DMS53 (cell line): Measurements from ENCODE around the gene ADCY3.

Experiments used
- DNase-seq: peaks from one replicate; lab custom pipeline; 2025; lab: John Stamatoyannopoulos, UW

Gene ADCY3

DNA sequence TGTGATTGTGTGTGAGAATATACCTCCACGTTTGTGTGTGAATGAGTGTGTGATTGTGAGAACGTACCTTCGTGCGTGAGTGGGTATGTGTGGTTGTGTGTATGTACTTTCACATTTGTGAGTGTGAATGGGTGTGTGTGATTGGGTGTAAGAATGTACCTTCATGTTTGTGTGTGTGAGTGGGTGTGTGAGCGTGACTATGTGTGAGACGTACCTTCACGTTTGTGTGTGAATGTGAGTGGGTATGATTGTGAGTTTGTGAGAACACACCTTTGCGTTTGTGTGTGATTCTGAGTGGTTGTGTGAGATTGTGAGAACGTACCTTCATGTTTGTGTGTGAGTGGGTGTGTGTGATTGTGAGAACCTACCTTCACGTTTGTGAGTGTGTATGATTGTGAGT lies 5.8 kb upstream of the ADCY3 start:
- no peak for DNase-seq

DNA sequence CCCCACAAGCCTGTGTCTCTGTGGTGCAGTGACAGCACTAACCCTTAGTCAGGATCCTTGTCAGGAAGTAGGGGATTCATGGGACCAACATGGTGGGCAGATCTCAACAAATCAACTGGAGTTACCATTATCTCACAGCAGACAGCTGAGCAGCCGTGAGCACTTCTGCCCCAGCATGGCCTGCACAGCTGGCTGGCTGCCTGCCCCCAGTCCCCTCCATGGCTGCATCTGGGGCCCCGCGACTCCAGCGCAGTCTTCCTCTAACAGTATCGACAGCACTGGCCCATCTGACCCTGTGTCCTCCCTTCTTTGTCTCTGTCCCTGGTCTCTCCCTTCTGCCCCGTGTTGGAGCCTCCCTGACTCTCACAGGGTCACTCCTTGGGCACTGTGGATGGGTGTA lies 4.7 kb upstream of the ADCY3 start:
- DNase-seq, result no peak

DNA sequence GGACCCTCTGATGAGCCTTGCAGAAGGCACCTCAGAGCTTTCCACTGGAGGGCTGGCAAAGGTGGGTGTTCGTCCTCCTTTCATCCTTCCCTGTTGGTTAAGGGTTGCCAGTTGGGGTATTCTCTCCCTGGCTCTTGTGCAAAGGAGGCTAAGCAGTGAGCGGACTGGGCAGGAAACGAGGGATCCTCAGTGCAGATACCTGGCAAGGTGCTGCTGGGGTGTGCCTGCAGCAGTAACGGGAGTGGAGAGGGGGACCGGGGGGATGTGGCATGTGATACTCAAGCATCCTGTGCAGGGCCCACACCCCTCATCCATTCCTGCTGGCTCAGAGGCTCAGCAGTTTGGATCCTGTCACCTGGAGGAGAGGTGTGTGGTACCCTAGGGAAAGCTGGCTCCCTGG lies 4.2 kb upstream of the ADCY3 start:
- no peak for DNase-seq

DNA sequence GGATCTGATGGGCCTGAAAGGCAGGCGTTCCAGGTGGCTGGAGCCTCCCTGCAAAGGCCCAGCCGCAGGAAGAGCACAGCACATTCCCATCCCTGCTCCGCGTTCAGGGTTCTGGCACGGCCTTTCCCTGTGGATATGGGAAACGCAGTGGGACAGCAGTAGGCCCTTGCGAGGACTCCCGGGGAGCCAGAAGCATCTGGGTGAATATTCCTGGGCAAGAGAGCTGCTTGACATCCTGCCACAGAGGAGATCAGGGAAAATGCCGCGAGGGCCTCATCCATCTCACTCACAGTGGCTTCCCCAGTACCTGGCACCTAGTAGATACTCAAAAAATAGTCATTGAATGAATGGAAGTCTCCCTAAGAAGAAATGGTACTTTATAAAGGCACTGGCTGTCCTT lies 3.1 kb upstream of the ADCY3 start:
- no peak for DNase-seq

DNA sequence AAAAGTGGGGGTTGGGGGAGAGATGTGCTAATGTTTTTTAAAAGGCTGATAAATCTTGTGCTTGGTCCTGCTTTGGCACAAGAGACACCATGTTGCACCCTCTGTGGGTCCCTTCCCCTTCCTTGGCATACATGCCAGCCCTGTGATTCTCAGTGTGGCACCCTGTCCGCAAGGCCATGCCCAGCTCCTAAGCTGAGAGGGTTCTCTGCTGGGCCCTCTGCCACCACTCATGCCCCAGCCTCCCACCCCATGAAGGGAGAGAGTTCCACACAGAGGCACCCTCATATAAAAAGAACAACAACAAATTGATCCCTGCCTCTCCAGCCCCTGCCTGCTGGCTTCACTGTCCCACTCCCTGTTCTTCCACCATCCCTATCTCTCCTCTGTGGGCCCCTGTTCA lies 2.5 kb upstream of the ADCY3 start:
- DNase-seq, result no peak

DNA sequence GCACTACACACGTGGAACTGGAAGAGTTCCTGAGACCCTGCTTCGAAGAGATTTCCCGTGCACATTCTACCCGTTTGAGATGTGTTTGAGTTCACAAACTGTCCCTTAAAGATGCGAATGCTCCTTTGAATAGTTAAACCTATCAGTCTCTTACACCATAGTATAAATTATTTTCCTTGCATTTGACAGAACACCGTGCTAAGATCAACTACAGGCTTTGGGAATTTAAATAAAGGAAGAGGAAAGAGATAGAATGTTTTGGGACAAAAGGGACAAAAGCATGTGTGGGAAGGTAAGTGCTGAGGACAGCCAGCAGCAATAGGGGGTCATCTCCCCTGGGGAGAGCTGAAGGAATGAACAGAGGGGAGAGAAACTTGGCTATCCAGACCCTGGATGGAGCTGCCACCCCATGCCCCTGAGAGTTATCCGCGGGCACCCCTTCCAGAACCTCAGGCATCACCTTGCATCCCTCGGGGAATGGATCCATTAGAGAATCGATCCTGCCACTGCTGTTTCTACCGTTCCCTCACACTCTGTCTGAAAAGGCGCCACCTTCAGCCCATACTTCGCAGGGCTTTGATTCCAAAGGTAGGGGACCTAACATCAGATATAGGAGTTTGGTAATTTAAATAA lies 888 bp upstream of the ADCY3 start:
- peak; percentile 18 for DNase-seq

DNA sequence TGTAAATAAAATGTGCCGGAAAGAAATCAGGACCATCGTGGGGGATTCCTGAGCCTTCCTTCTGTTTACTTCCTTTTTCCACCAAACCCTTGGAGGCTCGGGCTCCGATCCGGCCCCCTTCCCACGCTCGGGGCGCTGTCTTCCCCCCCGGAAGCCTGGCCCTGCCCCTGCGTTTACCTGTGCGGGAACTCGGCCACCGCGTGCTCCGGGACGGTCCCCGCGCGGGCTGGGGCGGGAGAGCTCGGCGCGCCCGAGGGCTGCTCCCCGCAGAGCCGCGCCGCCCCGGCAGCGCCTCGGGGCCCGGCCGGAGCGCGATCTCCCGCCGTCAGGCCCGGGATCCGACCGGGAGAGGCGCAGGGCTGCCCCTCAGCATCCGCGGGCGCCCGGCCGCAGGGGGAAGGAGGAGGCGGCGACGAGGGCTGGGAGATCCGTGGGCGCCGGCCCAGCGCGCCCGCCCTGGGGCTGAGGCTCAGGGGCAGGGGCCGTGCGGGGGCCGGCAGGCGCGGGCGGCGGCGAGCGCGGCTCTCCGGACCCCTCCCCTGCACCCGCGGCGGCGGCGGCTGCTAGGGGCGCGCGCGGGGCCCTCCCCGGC lies 435 bp downstream of the ADCY3 start:
- DNase-seq, result peak; percentile 60

DNA sequence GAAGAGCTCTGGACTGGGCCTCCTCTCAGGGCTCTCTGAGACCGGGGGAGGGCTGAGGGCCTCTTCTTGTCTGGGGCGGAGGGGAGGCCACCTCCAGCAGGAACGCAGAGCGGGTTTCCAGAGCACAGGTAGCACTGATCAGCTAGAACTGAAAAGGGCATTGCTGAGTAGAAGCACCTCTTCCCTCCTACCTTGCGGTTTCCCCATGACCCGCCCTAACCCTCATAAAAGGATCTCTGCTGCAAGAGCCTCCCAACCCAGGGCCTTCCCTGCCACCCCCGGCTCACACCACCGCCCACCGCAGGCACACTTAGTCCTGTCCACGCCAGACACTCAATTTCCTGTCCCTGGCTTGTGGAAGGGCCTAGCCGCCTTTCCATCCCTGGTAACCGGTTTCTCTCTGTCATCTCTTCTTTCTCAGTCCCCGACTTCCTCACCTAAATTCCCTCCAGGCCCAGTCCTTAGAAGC lies 966 bp downstream of the ADCY3 start:
- DNase-seq, result peak; percentile 49

DNA sequence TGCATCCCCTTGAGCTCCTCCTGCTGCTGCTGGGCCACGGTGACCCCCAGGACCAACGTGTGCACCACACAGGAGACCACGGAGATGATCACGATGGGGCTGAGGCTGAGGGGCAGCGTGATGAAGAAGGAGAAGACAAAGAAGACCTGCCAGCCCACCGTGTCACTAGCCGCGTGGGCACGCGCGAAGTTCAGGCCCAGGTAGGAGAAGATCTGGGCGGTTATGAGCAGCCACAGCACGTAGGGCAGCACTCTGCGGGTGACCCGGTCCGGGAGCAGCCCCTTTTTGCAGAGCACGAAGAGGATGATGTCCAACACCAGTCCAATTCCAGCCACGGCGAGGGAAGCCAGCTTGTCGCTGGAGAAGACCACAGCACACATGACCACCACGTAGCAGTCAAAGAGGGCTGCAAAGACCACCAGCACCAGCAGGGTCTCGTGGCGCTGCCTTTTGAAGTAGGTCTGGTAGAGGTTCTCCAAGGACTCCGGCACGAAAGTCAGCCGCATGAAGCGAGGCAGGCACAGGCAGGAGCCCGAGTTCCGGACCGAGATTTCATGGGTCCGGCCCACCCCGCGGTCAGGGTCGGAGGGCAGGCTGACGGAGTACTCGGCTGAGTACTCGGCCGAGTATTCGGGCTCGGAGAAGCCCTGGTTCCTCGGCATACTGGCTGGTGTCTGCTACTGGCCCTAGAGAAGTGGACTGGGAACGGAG lies 1.6 kb downstream of the ADCY3 start:
- DNase-seq, result no peak

DNA sequence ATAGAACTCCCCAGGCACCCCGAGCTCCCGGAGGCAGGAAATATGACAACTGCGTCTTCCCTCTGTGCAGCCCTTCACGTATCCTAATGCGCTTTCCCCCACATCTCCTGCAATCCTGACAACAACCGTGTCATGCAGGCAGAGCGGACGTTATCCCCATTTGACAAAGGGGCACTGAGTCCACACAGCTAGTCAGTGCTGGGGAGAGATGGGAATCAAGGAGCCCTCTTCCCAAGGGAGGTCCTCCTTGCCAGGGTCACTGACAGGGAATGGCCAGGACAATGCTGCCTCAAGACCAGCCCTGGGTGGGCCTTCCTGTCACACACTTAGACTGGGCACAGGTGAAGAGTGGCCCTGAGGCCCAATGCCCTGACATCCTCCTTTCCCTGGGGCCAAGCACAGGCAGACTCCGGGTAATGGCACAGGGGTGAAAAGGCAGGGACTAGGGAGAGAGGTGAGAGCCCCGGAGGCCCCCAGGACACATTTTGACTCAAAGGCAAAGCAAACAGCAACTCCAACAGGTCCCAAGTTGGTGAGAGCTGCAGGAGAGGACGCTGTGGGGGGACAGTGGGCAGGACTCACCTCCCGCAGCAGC lies 2.2 kb downstream of the ADCY3 start:
- DNase-seq, result no peak

DNA sequence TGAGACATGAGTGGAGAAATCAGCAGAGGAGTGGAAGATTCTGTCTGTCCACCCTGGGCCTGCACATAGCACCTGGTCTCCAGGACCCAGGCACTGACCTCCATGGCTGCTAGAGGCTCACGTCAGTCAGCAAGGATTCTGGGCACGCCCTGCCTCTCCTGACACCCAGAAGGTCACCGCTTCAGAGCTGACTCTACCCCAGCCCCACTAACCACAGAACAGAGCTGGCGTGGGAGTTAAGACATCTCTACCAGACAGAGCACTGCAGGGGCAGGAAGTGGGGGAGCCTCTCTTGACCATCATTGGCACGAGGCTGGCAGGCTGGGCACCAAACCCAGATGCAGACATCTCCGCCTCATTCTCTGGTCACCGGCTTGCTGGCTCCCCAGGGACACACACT lies 3.0 kb downstream of the ADCY3 start:
- DNase-seq, result no peak

DNA sequence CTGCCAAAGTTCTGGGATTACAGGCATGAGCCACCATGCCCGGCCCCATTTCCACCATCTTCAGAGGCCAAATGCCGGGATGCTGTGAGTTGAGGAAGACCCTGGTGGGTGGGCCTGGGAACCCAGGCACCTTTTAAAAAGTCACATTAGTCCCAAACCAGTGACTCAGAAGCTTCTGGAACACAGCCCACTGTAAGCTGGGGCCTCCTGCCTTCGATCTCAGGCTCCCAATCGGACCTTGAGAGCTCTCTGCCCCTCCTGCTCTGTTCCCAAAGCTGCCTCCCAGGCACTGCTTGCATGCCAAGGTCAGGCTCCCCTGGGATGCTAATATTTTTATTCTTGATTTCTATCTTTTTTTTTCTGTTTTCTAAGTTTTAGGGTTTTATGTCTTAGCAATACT lies 4.2 kb downstream of the ADCY3 start:
- DNase-seq, result no peak

DNA sequence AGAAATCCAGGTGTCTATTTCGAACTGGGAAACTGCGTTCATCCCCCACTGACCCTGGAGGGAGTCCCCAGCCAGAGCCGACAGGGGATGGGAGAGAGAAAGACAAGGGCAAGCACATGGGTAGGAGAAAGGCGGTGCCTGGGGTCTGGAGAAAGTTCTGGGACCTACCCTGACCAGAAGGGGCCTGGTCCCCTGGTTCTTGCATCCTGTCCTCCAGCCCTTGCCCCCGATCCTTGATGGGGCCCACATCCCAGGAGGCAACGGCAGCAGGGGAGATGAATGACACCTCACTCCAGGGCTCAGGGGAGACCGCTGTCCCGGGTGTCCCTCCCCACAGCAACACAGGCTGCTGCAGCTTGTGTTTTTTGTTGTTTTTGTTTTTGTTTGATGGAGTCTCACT lies 4.9 kb downstream of the ADCY3 start:
- no peak for DNase-seq

DNA sequence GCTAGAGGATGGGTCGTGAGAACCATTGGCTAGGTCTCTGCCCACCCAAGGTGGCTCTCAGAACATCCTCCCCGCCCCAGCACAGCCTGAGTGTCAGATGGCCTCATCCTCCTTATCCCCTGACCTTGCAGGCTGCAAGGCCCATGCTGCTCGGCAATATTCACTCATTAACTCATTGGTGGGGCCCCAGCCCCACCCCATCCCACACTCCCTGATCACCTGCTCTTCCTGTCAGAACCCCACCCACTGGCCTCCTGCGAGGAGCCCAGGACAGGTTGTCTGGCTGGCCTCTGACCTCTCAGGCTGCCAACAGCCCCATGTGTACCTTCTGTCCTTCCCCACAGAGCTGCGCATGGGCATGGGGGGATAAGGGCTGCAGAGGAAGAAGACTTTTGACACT lies 5.3 kb downstream of the ADCY3 start:
- DNase-seq, result no peak

DNA sequence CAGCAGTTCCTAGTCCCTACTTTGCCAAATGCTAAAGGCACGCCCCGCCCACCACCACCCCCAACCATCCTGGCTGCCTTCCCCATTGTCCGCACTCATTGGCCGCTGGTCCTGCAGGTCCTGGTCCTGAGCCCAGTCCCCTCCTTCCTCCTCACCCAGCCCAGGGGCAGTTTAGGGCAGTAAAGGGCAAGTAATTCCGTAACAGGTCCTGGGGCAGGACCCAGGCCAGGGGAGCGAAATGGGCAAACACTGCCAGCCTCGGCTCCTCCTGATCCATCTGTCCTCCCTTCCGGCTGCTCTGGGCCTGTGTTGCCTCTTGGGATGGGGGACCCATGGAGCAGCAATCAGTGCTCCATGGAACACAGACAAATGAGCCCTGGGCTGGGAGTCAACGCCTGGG lies 6.1 kb downstream of the ADCY3 start:
- DNase-seq, result no peak

DNA sequence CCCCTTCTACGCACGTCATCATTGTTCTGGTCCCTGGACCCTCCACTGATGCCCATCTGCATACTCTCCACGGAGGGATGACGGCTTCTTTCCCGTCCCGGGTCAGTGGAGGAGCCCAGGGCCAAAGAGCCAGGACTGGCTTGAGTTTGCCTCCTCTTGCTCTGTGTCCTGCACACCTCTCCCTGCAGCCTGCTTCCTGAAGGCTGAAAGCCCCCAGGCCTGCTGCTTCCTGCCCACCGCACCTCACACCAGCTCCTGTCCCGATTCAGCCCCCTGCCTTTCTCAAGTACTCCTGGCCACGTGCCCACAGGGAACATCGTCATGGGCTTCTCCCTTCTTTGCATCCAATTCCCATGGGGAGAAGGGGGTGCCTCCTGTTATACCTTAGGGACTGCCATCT lies 7.1 kb downstream of the ADCY3 start:
- DNase-seq, result no peak

DNA sequence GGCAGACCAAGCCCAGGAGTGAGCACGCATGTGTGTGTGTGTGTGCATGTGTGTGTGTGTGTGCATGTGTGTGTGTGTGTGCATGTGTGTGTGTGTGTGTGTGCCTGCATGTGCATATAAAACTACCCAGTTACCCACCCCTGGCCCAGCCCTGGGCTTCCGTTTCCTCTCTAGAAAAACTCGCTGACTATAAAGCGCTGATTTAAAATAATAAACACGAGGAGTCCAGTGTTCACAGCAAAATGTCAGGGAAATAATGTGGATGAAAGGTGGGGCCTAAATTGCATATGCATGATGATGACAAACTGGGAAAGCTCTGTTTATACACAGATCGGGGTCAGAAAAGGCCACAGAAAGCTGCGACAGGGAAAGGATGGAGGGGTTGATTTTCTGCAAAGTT lies 7.5 kb downstream of the ADCY3 start:
- no peak for DNase-seq

DNA sequence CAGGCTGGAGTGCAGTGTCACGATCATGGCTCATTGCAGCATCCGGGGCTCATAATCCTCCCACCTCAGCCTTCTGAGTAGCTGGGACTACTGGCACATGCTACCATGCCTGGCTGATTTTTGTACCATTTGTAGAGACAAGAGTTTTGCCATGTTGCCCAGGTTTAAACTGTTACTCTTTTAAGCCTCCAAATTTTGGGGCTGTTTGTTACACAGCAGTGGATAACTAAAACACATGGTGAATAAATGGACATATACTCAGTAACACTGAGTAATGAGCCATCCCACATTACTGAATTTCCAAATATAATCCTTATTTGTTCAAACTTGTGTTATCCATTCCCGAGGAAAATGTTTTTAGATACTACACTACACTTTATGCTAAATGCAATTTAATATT lies 9.8 kb downstream of the ADCY3 start:
- DNase-seq, result no peak

DNA sequence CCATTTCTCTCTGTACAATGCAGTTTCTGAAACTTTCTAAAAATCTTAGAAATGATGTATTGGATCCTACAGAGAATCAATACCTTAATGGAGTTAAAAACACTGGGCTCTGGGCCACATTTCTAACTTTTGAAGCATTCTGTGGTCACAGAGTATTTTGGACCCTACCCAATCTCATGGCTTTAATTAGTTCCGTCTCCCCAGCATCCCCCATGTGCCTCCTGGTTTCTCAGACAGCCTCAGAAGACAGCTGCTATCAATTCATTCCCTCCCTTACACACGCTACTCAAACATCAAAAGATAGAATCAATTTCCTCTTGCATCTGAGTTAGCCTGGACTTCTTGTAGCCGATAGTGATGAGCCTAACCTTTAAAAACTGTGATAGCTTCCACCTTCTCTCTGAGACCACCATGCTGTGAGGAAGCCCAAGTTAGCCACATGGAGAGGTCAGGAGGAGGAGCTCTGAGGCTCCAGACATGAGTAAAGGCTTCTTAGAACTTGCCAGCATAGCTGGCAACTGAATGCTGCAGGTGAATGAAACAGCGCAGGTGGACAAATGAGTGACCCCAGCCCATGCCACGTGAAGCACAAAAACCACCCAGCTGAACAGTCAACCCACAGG lies 10.4 kb downstream of the ADCY3 start:
- no peak for DNase-seq

DNA sequence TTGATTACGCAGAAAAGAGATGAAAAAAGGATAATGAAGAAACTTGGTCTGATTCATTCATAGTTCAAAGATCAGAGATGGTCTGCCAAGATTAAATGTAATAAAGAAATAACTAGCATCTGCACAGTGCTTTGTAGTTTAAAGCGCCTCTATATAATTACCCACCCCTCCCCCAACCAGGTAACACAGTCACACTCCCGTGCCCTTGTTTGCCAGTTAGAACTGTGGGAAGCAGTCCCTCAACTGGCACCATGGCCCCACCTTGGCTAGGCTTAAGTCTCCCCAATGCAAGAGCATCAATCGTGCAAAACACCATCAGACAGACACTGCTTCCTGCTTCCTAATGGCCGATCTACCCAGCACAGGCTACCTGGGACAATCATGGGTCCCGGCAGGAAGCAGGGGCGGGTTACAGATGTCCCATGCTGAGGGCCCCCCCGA lies 11.6 kb downstream of the ADCY3 start:
- no peak for DNase-seq

DNA sequence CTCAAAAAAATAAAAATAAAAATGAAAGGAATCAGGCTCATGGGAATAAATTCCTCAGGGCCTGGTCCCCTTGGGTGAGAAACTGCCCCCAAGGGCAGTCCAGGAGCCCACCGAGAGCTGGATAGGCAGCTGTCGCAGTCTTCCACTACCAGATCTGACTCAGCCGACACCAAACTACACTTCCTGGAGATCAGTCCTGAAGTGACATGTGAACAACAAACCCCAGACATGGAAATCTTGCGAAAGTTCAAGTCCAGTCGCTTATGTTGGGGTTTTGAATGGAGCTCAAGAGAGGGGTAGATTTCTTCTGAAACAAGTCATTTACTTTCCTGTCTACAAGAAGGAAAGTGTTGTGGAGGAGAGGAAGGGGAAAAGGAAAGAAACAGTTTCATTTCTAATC lies 12.9 kb downstream of the ADCY3 start:
- no peak for DNase-seq

DNA sequence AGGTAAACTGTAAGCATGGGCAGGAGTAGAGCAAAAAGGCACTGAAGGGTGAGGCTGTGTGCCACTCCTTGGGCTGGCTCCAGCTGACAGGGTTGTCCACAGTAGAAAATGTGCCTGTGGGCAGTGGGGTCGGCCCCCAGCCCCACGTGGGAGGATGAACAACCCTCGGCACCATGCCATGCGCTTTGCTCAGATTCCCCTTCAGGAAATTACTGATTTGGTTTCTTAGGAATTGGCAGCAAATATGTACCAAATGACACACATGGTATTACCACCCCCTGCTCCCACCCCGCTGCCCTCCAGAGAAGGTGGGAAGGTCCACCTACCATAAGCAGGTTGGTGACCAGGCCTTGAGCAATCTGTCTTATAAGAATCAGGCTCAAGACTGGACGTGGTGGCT lies 13.6 kb downstream of the ADCY3 start:
- no peak for DNase-seq
